HG03354 (cell line): ENCODE data around the gene ENTPD6.
A peak's percentile ranks its signal among the peaks of the same experiment; 100 is the strongest.
"Not testable (repeated sequence)": the region's sequence is repeated elsewhere in the genome, so short reads cannot be mapped to it uniquely, and the experiment has no call there.

Experiments
- ATAC-seq: cut with Tn5 transposase; IDR thresholded peaks from one replicate; pipeline ENCODE4 v1.9.1; 2021; ENCODE audit warnings: mild to moderate bottlenecking; ENCODE audit not compliant: unreplicated experiment, poor library complexity, severe bottlenecking

ENTPD6 gene

GRCh38 chr20:25221592-25222460, 26.3 kb downstream of the ENTPD6 start:
- ATAC-seq: no peak

DNA sequence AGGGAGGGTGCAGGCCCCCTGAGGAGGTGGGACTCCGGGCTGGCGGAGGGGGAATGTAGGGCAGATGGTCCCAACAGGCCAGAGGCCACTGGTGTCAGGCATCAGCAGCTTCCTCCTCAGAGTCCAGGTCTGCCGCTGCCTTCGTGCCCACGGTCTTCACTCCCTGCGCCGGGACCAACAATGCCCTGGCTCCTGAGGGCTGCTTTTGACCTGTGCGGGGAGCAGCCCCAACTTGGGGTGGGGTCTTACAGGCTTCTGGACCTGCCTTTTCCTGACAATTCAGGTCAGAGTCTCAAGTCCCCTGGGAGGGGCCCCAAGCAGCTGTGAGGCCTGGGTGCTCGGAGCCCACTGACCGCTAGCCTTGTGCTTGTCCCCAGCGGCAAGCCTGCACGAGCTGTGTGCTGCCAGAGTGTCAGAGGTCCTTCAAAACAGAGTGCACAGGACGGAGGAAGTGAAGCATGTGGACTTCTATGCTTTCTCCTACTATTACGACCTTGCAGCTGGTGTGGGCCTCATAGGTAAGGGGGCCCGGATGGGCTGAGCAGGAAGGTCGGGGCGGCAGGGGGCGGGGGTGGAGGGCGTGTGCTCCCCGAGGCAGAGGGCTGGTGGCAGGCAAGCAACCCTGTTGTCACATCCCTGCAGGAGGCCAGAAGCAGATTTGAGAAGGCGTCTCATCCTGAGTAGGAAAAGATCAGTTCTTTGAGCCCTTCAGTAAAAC, 27.1 kb downstream of the ENTPD6 start:
- no peak for ATAC-seq

- no peak for ATAC-seq
Measured at GRCh38 chr20:25223179-25223661, 27.7 kb downstream of the ENTPD6 start.

DNA sequence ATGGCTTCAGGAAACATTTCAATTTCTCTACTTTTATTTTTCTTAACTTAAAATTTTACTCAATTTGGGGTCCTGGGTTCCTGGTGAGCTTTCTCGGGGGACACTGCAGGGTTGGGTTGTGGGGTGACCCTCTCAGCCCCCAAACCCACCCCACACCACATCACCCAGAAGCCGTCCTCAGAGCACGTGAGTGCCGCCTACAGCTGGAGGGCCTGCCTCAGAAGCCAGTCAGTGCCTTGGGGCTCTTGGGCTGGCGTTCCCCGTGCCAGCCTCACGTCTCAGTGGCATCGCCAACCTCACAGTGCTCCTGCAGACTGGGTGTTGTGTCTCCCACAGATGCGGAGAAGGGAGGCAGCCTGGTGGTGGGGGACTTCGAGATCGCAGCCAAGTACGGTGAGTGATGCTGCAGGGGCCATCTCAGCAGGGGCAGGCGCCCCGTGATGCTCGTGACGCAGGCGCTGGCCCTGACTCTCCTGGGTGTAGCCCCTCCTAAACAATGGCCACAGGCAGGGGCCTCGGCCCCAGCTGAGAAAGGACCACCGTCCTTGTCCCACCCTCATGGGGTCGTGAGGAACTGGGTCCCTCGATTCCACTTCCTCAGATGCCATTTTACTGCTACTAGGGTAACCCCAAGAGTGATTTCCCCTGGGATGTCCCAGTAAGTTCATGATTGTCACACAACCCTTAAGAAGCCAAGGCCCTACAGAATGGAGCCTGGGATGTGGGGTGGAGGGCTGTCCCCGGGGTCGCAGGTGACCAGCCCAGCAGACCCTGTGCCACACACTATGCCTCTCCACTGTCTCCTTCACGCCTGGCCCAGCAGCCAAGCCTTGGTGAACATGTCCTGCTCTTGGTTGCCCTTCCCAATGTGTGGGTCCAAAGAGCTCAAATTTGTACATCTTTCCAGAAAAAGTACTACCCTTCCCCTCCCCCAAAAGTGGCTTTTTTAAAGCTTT, 28.5 kb downstream of the ENTPD6 start:
- no peak for ATAC-seq

DNA sequence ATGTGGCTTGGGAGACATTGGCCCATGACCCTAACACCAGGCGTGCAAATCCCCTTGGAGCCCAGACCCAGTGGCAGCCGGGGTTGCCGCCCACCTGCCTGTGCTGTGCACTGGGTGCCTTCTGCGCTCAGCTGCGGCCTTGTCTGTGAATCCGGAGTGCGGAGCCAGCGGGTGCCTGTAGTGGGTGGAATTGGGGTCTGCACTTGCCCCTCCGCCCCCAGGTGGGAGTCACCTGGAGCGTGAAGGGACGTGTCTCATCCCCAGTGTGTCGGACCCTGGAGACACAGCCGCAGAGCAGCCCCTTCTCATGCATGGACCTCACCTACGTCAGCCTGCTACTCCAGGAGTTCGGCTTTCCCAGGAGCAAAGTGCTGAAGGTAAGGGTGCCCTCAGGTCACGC, 29.4 kb downstream of the ENTPD6 start:
- no peak for ATAC-seq

DNA sequence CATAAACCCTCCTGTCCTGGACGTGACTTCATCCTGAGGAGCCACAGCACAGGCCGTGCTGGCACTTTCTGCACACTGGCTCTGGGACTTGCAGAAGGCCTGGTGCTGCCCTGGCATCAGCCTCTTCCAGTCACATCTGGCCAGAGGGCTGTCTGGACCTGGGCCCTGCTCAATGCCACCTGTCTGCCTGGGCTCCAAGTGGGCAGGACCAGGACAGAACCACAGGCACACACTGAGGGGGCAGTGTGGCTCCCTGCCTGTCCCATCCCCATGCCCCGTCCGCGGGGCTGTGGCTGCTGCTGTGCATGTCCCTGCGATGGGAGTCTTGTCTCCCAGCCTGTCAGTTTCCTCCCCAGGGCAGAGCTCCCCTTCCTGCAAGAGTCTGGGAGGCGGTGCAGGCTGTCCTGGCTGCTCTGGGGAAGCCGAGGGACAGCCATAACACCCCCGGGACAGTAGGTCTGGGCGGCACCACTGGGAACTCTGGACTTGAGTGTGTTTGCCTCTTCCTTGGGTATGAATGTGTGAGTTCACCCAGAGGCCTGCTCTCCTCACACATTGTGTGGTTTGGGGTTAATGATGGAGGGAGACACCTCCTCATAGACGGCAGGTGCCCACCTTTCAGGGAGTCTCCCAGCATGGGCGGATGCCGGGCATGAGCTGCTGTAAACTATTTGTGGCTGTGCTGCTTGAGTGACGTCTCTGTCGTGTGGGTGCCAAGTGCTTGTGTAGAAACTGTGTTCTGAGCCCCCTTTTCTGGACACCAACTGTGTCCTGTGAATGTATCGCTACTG, 30.3 kb downstream of the ENTPD6 start:
- no peak for ATAC-seq

DNA sequence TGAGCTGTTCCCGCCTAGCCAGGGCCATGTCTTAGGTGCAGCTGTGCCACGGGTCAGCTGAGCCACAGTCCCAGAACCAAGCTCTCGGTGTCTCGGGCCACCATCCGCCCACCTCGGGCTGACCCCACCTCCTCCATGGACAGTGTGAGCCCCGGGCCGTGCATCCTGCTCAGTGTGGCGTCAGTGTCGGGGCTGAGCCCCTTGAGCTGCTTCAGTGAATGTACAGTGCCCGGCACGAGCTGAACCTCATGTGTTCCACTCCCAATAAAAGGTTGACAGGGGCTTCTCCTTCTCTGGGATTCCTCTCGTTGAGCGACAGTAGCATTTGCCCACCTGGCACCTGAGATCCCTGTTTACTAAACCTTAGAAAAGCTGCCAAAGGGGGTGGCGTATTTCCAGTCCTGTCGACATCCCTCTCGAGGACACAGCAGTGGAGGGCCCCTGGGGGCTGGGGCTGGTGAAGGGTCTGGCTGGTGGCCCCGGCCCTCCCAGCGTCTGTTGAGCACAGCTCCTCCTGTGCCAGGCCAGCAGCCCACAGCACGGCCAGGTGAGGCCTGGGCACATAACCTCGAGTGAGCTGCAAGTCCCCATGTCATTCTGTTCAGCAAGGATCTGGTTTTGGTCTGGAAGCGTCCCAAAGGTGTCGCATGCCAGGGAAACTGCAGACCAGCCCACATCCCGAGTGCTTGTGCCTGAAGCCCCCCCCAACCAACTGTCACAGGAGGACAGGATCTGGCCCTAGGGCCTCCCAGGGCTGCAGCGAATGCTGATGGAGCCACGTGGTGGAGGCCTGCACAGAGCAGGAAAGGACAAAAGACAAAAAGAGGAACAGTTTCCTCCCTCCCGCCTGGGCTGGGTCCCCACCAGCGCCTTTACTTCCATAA, 31.2 kb downstream of the ENTPD6 start:
- no peak for ATAC-seq

- no peak for ATAC-seq
Measured at GRCh38 chr20:25227317-25227831, 31.9 kb downstream of the ENTPD6 start.

DNA sequence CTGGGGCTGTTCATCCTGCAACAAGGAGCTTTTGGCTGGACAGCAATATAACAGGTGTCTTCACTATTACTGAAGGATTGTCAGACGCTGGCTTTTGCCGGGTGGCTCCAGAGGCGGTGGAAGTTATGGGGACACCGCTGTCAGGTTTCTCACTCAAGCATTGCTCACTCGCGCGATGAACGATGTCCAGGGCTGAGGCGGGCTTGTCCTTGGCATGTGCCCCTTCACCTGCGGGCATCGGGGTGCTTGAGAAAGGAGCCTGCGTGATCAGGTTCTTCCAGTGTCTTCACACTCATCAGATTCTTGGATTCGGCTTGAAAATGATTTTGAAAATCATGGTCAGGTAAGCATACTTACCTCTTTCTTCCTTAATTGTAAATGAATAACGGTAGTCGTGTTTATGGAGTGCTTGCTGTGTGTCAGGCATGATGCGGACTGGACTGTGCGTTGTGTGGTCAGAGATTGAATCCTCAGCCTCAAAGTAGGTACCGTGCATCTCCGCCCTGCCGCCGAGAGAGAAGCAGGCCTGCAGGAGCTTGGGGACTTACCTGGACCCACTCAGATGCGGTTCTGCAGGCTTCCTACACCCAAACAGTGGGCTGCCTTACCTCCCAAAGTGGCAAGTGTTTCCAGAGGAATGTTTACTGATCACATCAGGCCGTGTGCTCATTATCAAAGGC, 34.1 kb downstream of the ENTPD6 start:
- no peak for ATAC-seq

DNA sequence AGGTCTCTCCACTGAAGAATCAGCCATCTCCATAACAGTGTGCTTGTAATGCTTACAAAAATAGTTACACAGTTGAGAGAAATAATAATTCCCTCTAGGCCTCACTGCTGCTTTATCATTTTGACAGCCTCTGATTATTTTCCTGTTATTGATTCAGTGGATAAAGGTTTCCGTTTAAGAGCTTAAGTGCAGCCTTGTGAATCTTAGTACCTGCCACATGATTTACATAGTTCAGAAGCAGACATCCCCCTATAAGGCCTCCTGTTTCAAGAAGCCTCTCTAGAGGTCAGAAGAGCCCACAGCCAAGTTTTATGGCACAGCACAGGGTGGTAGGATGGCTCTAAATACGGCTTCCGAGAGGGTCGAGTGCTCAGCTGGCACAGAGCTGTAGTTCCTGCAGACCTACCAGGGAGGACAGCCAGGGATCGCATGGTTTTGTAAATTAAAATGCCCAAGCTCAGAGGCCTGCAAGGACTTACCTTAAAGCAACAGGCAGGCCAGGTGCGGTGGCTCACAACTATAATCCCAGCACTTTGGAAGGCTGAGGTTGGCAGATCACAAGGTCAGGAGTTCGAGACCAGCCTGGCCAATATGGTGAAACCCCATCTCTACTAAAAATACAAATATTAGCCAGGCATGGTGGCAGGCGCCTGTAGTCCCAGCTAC, 34.8 kb downstream of the ENTPD6 start:
- ATAC-seq: peak; percentile 97

DNA sequence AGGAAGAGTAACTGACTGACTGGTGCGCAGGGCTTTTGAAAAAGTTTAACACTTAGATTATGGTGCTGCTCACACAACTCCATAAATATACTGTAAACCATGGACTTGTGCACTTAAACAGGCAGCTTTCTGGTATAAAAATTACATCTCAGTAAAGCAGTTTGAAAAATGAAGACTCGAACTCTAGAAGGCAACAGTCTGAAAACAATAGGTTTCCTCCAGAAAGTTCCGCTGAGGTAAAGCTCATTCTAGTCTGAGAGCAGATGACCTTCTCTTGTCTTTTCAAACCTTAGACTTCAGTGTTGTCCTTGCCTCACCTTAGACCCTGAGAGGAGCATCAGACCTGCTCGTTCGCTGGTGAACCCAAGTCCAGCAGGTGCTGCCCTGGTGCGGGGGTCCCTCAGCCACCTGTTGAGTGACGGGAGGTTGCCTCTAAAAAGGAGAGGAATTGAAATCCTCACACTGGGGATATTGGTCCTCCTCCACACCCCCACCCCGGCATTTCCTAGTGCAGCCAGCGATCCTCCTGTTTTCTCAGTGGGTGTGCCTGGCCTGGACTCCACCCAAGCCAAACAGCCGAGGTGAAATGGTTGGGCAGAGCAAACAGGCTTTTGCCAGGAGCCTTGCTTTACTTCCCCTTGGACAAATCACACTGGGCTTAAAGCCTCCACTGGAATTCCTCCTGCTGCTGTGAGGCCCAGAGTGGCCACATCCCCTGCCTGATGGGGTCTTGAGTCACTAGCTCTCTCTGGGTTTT, 37.7 kb downstream of the ENTPD6 start:
- no peak for ATAC-seq

- ATAC-seq: not testable (repeated sequence)
Measured at GRCh38 chr20:25234009-25234849, 38.7 kb downstream of the ENTPD6 start.

DNA sequence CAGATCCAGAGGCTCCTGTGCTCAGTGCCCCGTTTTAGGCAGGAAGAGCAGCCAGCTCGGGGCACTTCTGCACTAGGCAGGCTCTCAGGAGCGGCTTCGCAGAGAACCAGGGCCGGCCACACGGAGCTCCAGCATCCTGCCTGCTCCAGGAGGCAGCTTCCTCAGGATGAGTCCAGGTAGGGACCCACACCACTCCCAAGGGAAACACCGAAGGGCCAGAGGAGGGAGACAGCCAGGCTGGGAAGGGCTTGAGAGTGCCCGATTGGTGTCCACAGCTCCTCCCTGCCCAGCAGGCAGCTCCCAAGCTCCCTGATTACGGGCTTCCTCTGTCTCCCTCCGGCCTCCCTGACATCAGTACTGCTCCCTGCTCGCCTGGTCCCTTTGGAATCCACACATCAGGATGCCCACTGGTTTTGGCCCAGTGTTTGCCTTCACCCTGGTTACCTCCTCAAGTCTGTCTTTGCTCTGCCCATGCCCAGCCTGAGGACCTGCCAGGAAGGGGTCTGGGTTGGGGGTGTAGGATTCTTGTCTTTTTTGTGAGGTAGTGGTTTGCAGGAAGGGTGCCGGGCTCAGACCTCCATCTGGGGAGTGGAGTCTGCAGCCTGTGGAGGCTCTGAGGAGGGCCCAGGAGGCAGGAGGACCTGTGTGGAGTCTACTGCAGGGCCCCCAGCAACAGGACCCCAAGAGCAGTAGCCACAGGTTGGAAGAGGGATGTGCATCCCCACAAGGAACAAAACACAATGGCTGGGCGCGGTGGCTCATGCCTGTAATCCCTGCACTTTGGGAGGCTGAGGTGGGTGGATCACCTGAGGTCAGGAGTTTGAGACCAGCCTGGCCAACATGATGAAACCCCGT, 41.2 kb downstream of the ENTPD6 start:
- no peak for ATAC-seq

- ATAC-seq: no peak
Measured at GRCh38 chr20:25237610-25238318, 42.3 kb downstream of the ENTPD6 start.
